Measurements from ENCODE around the gene CFAP210.

GRCh38 chr2:169704160-169704708 is 10.0 kb upstream of the CFAP210 start:
- TF ChIP-seq EZH2 (IDR thresholded peaks at IDR 0.05), result no peak
- TF ChIP-seq POLR2AphosphoS5 (IDR thresholded peaks at IDR 0.05; ENCODE audit: borderline replicate concordance, low read depth, low read length), result no peak
